Heart left ventricle (tissue), 16 donors: Measurements from ENCODE around the gene DGKB. TPM values are rescaled to one million over a fixed set of nuclear protein-coding genes. Genes with fewer than 3 reads are reported as not detected.

Experiments
- ATAC-seq, 4 donors: fragments of 200-7000 bp; cut with Tn5 transposase; one replicate each; pipeline ENCODE4 v1.9.1; 2020 to 2022; ENCODE audit warnings: moderate library complexity in 4 of 4, mild to moderate bottlenecking in 3 of 4, moderate number of reproducible peaks in 1 of 4
- DNase-seq, 5 donors: peaks; one replicate each; pipeline ENCODE4 v3.0.0-alpha.2; 2020
- H3K27ac ChIP-seq, 12 donors: fragments of 200-600 bp; sonication (generic) in 4 of 12; one replicate each; pipeline versions ENCODE4 v1.5.0 to v1.8.0; 2016 to 2022; ENCODE audit warnings: mild to moderate bottlenecking in 2 of 12
- H3K27me3 ChIP-seq, 9 donors: fragments of 200-600 bp; sonication (generic) in 2 of 9; one replicate each; pipeline versions ENCODE4 v1.5.1 to v1.8.0; 2016 to 2022; ENCODE audit warnings: mild to moderate bottlenecking in 3 of 9
- H3K36me3 ChIP-seq, 9 donors: fragments of 200-600 bp; sonication (generic) in 2 of 9; one replicate each; pipeline versions ENCODE4 v1.5.0 to v1.8.0; 2018 to 2022; ENCODE audit warnings: mild to moderate bottlenecking in 2 of 9
- H3K4me1 ChIP-seq, 12 donors: fragments of 200-600 bp; sonication (generic) in 4 of 12; one replicate each; pipeline versions ENCODE4 v1.5.0 to v1.8.0; 2016 to 2022; ENCODE audit warnings: mild to moderate bottlenecking in 3 of 12
- H3K4me3 ChIP-seq, 12 donors: fragments of 200-600 bp; sonication (generic) in 4 of 12; one replicate each; pipeline versions ENCODE4 v1.5.0 to v1.8.0; 2017 to 2022; ENCODE audit warnings: mild to moderate bottlenecking in 9 of 12, moderate library complexity in 4 of 12
- H3K9me3 ChIP-seq, 12 donors: fragments of 200-600 bp; sonication (generic) in 4 of 12; one replicate each; pipeline versions ENCODE4 v1.5.0 to v1.8.0; 2016 to 2022; ENCODE audit warnings: mild to moderate bottlenecking in 1 of 12
- POLR2A ChIP-seq, 2 donors: fragments of 450-650 bp; IDR thresholded peaks; one replicate each; pipeline ENCODE4 v1.6.1; 2017; ENCODE audit warnings: antibody characterized with exemption in 2 of 2, mild to moderate bottlenecking in 2 of 2, moderate library complexity in 2 of 2
- WGBS, 4 donors: extraction: QIAGEN DNeasy Blood & Tissue Kit in 2 of 4; methylation state at CpG; one replicate each; pipeline versions ENCODE4 v1.1.5 to v1.1.7; 2013 to 2018; 5-methylcytosine and 5-hydroxymethylcytosine counted together
- intact Hi-C, 10 donors: fragments of 100-400 bp; cut with DNase I; formaldehyde crosslinking; loops; one replicate each; pipeline versions ENCODE4 v1.11.1 to v1.14.2; 2022
- polyA plus RNA-seq, 2 donors: library from polyadenylated mRNA; stranded (reverse); fragments of 200-250 nt; gene quantifications; one replicate each; pipeline ENCODE4 v1.2.3, GENCODE V29; 2013
- total RNA-seq, 9 donors: library from RNA; depleted of rRNA in 2 of 9; stranded (reverse); fragments of >200 nt in 2 of 9; fragmentation: NEBNext Ultra II Directional in 3 of 9; extraction: Animal tissue kit (Norgen Biotek cat#: 25700) in 3 of 9; gene quantifications; one replicate each; pipeline versions ENCODE4 v1.1.0 to v1.2.4, GENCODE V29; 2016 to 2023
- TF ChIP-seq, protein P1 (sequence below), 12 donors: fragments of 200-600 bp; sonication (generic) in 4 of 12; IDR thresholded peaks; one replicate each; pipeline versions ENCODE4 v1.5.0 to v1.8.0; 2018 to 2022; ENCODE audit warnings: antibody characterized with exemption in 12 of 12, mild to moderate bottlenecking in 5 of 12
- donor health status: ischemic (EF 13 %, LVEDD 7.1; RV severe dilation, severe dysfunction).
- donor health status: healthy with polysubstance abuse.
- donor health status: DM: no; HTN: yes; CAD: no.
- donor health status: DM: no; HTN: no; CAD: no.
- donor health status: ischemic (EF 25% LVEDD 6.9; RV normal size, moderate dysfunction).
- donor health status: ischemic (EF 25% LVEDD 5.7; RV mildly dilated, moderate dysfunction).
- donor health status: healthy.
- donor health status: DM: yes; HTN: yes; CAD: no.
- donor health status: ischemic (EF 35%, LVEDD 5.7; RV mildly dilated, moderate dysfunction).
- donor health status: nonischemic (EF 11% LVEDD 7.7; RV severe dilation, severe dysfunction).
- donor health status: DM: yes; HTN: yes; CAD: no.
- donor health status: PGD.
- donor health status: ischemic (EF 29% LVEDD 5.4; RV normal size, mild dysfunction).
- donor health status: nonischemic (EF 23%, LVEDD 6.1; RV moderate dilation, normal function).

DGKB gene
- total and polyA plus RNA-seq, 11 donors, result 0.08 to 1.6 (median 0.47) TPM; not detected in 1

DNA sequence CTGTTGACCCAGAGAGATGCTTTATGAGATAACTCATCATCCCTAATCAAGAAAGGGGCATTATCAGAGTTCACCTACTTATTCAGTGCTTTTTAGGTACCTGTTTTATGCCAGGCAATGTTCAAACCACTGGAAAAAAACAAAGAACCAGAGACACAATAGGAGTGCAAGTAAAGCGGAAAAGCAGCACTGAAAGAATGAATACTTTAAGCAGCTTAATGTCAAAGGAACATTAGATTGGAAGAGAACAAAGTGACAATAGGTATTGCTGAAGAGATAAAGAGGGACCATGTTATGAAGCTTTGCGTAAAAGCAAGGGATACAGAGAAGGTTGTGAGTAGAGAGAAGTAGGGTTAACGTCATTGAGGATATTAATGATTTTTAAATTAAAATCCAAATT, 11.3 kb downstream of the DGKB start:
- H3K9me3 ChIP-seq, result no peaks in the 10 kb centered on the region
- H3K27ac ChIP-seq, result no peak overlapping the region
- no peaks in the 10 kb centered on the region for H3K27me3 ChIP-seq
- H3K36me3 ChIP-seq, result no peaks in the 10 kb centered on the region
- no peak overlapping the region for H3K4me3 ChIP-seq
- no peak for ATAC-seq
- TF ChIP-seq, protein P1, sequence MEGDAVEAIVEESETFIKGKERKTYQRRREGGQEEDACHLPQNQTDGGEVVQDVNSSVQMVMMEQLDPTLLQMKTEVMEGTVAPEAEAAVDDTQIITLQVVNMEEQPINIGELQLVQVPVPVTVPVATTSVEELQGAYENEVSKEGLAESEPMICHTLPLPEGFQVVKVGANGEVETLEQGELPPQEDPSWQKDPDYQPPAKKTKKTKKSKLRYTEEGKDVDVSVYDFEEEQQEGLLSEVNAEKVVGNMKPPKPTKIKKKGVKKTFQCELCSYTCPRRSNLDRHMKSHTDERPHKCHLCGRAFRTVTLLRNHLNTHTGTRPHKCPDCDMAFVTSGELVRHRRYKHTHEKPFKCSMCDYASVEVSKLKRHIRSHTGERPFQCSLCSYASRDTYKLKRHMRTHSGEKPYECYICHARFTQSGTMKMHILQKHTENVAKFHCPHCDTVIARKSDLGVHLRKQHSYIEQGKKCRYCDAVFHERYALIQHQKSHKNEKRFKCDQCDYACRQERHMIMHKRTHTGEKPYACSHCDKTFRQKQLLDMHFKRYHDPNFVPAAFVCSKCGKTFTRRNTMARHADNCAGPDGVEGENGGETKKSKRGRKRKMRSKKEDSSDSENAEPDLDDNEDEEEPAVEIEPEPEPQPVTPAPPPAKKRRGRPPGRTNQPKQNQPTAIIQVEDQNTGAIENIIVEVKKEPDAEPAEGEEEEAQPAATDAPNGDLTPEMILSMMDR (IDR thresholded peaks at IDR 0.05), result no peak
- no peak for TF ChIP-seq POLR2A (IDR thresholded peaks at IDR 0.05)
- no peaks in the 10 kb centered on the region for H3K4me1 ChIP-seq
- WGBS, 4 donors, result 94 to 96% (median 95%) methylated on average over 3 of the region's 3 CpGs
- intact Hi-C loops, result no loop called here
- no peak for DNase-seq

DNA sequence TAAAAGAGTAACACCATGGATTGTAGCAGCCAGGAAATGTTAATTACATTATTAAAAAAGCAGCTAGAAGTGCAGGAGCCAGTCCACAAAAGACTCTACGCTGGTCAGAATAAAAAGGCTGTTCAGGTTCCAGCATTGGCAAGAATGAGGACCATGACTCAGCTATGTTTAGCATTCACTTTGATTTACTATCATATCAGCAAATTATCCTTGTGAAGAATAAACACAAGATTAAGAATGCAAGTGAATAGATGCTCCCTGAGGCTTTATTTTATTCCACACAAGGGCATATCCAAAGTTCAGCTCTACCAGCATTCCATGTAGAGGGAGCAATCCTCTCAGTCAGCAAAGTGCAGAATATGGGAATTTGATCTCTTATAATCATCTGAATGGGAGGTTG, 13.6 kb downstream of the DGKB start:
- Histone ChIP-seq H3K36me3 (no peaks in the 10 kb centered on the region), H3K9me3 (no peaks in the 10 kb centered on the region), H3K27me3 (no peaks in the 10 kb centered on the region), H3K4me3 (no peak overlapping the region), H3K27ac (no peak overlapping the region), H3K4me1 (no peaks in the 10 kb centered on the region)
- ATAC-seq (no peak), DNase-seq (no peak)
- intact Hi-C loops, result no loop called here
- TF ChIP-seq, protein P1 (IDR thresholded peaks at IDR 0.05), result no peak
- no peak for TF ChIP-seq POLR2A (IDR thresholded peaks at IDR 0.05)
- 38 to 68% (median 48%) methylated on average over 1 of the region's 1 CpG for WGBS, 4 donors

DNA sequence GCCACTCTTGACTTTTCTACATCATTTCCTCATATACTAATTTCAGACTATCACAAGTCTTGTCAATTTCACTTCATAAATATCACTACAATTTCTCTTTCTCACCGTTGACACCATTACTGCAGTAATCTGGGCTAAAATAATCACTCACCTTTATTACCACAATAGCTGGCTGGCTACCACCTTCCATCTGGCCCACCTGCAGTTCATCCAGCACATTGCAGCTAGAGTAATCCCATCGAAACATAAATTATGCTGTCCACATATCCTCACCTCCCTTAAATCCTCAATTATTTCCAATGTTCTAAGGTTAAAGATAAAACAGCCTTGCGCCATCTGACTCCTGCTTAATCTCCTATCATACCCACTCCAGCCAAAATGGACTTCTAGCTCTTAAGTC, 16.0 kb downstream of the DGKB start:
- H3K9me3 ChIP-seq, result no peaks in the 10 kb centered on the region
- no peaks in the 10 kb centered on the region for H3K27me3 ChIP-seq
- no peak overlapping the region for H3K27ac ChIP-seq
- H3K4me3 ChIP-seq, result no peak overlapping the region
- no peaks in the 10 kb centered on the region for H3K4me1 ChIP-seq
- 86 to 92% (median 90%) methylated on average over 3 of the region's 3 CpGs for WGBS, 4 donors
- H3K36me3 ChIP-seq, result no peaks in the 10 kb centered on the region
- ATAC-seq (no peak), DNase-seq (no peak)
- intact Hi-C loops, result no loop called here
- TF ChIP-seq, protein P1 (IDR thresholded peaks at IDR 0.05), result no peak
- TF ChIP-seq POLR2A (IDR thresholded peaks at IDR 0.05), result no peak

DNA sequence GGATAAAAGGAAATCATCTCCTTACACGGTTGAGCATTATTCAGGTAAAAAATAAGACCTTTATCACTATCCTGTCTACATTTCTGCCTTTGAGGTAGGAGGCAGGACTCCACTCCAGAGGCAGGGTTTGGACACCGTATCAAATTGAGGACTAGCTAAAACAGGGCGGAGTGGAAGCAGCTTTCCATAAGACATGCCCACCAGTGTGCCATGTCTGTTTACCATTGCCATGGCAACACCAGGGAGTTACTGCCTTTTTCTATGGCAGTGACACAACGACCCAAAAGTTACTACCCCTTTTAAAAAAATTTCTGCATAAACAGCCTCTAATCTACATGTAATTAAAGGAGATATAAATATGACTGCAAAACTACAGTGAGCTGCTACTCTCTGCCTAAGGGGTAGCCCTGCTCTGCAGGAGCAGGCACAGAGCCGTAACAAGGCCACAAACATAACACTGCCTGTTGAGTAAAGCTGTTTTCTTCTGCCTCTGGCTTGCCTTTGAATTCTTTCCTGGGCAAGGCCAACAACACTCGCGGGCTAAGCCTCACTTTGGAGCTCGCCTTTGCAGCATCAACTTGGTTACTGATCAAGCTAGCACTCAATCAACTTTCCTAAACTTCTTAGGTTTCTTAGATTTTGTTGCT, 26.5 kb downstream of the DGKB start:
- Histone ChIP-seq H3K9me3 (no peaks in the 10 kb centered on the region), H3K4me1 (no peaks in the 10 kb centered on the region), H3K4me3 (no peak overlapping the region), H3K36me3 (no peaks in the 10 kb centered on the region), H3K27me3 (no peaks in the 10 kb centered on the region), H3K27ac (no peak overlapping the region)
- WGBS, 4 donors, result 62 to 75% (median 72%) methylated on average over 8 of the region's 8 CpGs
- intact Hi-C loops, result no loop called here
- DNase-seq, result no peak
- ATAC-seq, result no peak
- TF ChIP-seq, protein P1 (IDR thresholded peaks at IDR 0.05), result no peak
- no peak for TF ChIP-seq POLR2A (IDR thresholded peaks at IDR 0.05)
